ENCODE measurements around the gene TAGLN3.

DNA sequence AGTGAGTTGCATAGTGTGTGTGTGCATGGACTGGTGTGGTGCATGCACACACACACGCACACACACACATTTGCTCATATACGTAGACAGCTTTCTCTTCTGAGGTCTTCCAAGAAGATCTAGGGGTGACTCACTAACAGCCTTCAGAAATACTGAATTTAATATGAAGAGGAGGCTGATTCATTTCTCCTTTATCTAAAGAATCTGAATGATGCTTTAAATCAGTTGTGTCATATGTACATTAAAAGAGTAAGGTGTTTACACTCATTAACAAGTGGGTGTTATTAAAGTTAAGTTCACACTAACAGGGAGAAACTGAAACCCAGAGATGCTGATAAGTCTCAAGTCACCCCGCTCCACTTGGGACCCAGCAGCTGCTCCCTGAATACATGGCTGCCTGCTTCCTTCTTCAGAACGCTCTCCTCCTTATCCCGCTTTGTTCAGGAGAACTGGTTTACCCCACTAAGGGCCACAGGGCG is 57.8 kb downstream of the TAGLN3 start:
- TF ChIP-seq, protein P1, sequence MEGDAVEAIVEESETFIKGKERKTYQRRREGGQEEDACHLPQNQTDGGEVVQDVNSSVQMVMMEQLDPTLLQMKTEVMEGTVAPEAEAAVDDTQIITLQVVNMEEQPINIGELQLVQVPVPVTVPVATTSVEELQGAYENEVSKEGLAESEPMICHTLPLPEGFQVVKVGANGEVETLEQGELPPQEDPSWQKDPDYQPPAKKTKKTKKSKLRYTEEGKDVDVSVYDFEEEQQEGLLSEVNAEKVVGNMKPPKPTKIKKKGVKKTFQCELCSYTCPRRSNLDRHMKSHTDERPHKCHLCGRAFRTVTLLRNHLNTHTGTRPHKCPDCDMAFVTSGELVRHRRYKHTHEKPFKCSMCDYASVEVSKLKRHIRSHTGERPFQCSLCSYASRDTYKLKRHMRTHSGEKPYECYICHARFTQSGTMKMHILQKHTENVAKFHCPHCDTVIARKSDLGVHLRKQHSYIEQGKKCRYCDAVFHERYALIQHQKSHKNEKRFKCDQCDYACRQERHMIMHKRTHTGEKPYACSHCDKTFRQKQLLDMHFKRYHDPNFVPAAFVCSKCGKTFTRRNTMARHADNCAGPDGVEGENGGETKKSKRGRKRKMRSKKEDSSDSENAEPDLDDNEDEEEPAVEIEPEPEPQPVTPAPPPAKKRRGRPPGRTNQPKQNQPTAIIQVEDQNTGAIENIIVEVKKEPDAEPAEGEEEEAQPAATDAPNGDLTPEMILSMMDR (IDR thresholded peaks at IDR 0.05), result no peak
- no peak for TF ChIP-seq POLR2A (IDR thresholded peaks at IDR 0.05)

Measured in testis (tissue), 2 donors.